GM23338 (cell line): ENCODE results near the gene CEP170B. TPM values are rescaled to one million over a fixed set of nuclear protein-coding genes. Genes with fewer than 3 reads are reported as not detected.

Source experiments
- ATAC-seq: fragments of 200-7000 bp; cut with Tn5 transposase; 3 replicates; pipeline ENCODE4 v1.9.1; 2020
- DNase-seq: peaks from one replicate; pipeline ENCODE4 v3.0.0-alpha.2; 2015; ENCODE audit warnings: low spot score
- H2AFZ ChIP-seq: fragments of 200-600 bp; sonication (generic); 2 replicates; pipeline ENCODE4 v1.8.0; 2016; ENCODE audit warnings: antibody characterized with exemption, mild to moderate bottlenecking, moderate library complexity
- H3F3A ChIP-seq: fragments of 200-600 bp; sonication (generic); replicated peaks from 2 replicates; pipeline ENCODE4 v1.8.0; 2017; ENCODE audit warnings: antibody characterized with exemption, mixed run types, low read depth
- H3K27ac ChIP-seq: fragments of 200-600 bp; sonication (generic); 2 replicates; pipeline ENCODE4 v1.6.1; 2016; ENCODE audit warnings: low read depth
- H3K27me3 ChIP-seq: fragments of 200-600 bp; sonication (generic); 2 replicates; pipeline ENCODE4 v1.8.0; 2016; ENCODE audit warnings: mild to moderate bottlenecking, mixed run types, moderate library complexity; ENCODE audit not compliant: insufficient read depth
- H3K36me3 ChIP-seq: fragments of 200-600 bp; sonication (generic); 2 replicates; pipeline ENCODE4 v1.8.0; 2016; ENCODE audit warnings: mild to moderate bottlenecking; ENCODE audit not compliant: insufficient read depth
- H3K4me1 ChIP-seq: fragments of 200-600 bp; sonication (generic); 2 replicates; pipeline ENCODE4 v1.8.0; 2016; ENCODE audit warnings: mild to moderate bottlenecking, moderate library complexity; ENCODE audit not compliant: insufficient read depth
- H3K4me2 ChIP-seq: fragments of 200-600 bp; sonication (generic); 2 replicates; pipeline ENCODE4 v1.7.1; 2017; ENCODE audit warnings: mixed run types
- H3K4me3 ChIP-seq: fragments of 200-600 bp; sonication (generic); 2 replicates; pipeline ENCODE4 v1.6.1; 2016; ENCODE audit warnings: mixed run types
- H3K79me2 ChIP-seq: fragments of 200-600 bp; sonication (generic); replicated peaks from 2 replicates; pipeline ENCODE4 v1.8.0; 2017; ENCODE audit warnings: mild to moderate bottlenecking; ENCODE audit not compliant: insufficient read depth
- H3K9me2 ChIP-seq: fragments of 200-600 bp; sonication (generic); 2 replicates; pipeline ENCODE4 v1.8.0; 2017; ENCODE audit not compliant: insufficient read depth
- H4K20me1 ChIP-seq: fragments of 200-600 bp; sonication (generic); replicated peaks from 2 replicates; pipeline ENCODE4 v1.8.0; 2017; ENCODE audit warnings: mild to moderate bottlenecking; ENCODE audit not compliant: insufficient read depth
- H3K27ac Mint-ChIP-seq: 2 replicates; pipeline ENCODE4 v1.8.0; 2020; ENCODE audit warnings: inconsistent platforms, mild to moderate bottlenecking, moderate library complexity, mixed read lengths
- H3K27me3 Mint-ChIP-seq: 3 replicates; pipeline ENCODE4 v1.8.0; 2022; ENCODE audit warnings: low read depth, mild to moderate bottlenecking, moderate library complexity, mixed read lengths, inconsistent platforms; ENCODE audit not compliant: insufficient read depth, poor library complexity
- H3K36me3 Mint-ChIP-seq: 3 replicates; pipeline ENCODE4 v1.8.0; 2021; ENCODE audit warnings: low read depth, mild to moderate bottlenecking, inconsistent platforms, moderate library complexity, mixed read lengths
- H3K4me1 Mint-ChIP-seq: 3 replicates; pipeline ENCODE4 v1.8.0; 2020; ENCODE audit warnings: mild to moderate bottlenecking, inconsistent platforms, mixed read lengths
- H3K4me3 Mint-ChIP-seq: 3 replicates; pipeline ENCODE4 v1.8.0; 2021; ENCODE audit warnings: moderate library complexity, mild to moderate bottlenecking, inconsistent platforms, mixed read lengths
- H3K9me3 Mint-ChIP-seq: 3 replicates; pipeline ENCODE4 v1.8.0; 2020; ENCODE audit warnings: moderate library complexity, mild to moderate bottlenecking, inconsistent platforms, mixed read lengths
- CREB1 ChIP-seq: fragments of 250-450 bp; sonication (Bioruptor Pico); IDR thresholded peaks from 2 replicates; pipeline ENCODE4 v1.5.0; 2020; ENCODE audit warnings: low read depth, mild to moderate bottlenecking, moderate library complexity
- EZH2 ChIP-seq: fragments of 200-600 bp; sonication (generic); IDR thresholded peaks from one replicate; pipeline ENCODE4 v1.8.0; 2017; ENCODE audit warnings: antibody characterized with exemption, mild to moderate bottlenecking, low read depth; ENCODE audit not compliant: unreplicated experiment
- EZH2phosphoT487 ChIP-seq: fragments of 200-600 bp; sonication (generic); IDR thresholded peaks from one replicate; pipeline ENCODE4 v1.8.1; 2018; ENCODE audit warnings: antibody characterized with exemption; ENCODE audit not compliant: unreplicated experiment
- JUNB ChIP-seq: IDR thresholded peaks from one replicate; pipeline ENCODE4 v1.6.1; 2016; ENCODE audit warnings: antibody characterized with exemption; ENCODE audit not compliant: unreplicated experiment
- NANOG ChIP-seq: IDR thresholded peaks from 2 replicates; pipeline ENCODE4 v1.6.1; 2016; ENCODE audit warnings: antibody characterized with exemption, borderline replicate concordance
- POLR2AphosphoS5 ChIP-seq: IDR thresholded peaks from 2 replicates; pipeline ENCODE4 v1.6.1; 2016; ENCODE audit warnings: antibody characterized with exemption, low read depth
- STAT1 ChIP-seq: IDR thresholded peaks from one replicate; pipeline ENCODE4 v1.6.1; 2016; ENCODE audit warnings: antibody characterized with exemption; ENCODE audit not compliant: unreplicated experiment
- ZNF114 ChIP-seq: fragments of 250-450 bp; sonication (Bioruptor Pico); IDR thresholded peaks from 2 replicates; pipeline ENCODE4 v1.5.0; 2020; ENCODE audit warnings: mild to moderate bottlenecking, moderate library complexity
- ZNF331 ChIP-seq: fragments of 250-450 bp; sonication (Bioruptor Pico); IDR thresholded peaks from 2 replicates; pipeline ENCODE4 v1.5.0; 2020; ENCODE audit warnings: low read depth, mild to moderate bottlenecking, moderate library complexity
- polyA plus RNA-seq: library from polyadenylated mRNA; unstranded; fragments of >200 nt; fragmentation: Nextera tagmentation; extraction: Ambion mirVana; gene quantifications from 2 replicates; pipeline ENCODE4 v1.2.1, GENCODE V29; 2016
- total RNA-seq: library from RNA; depleted of rRNA; stranded (reverse); fragments of >200 nt; shearing (Covaris generic); gene quantifications from 2 replicates; pipeline ENCODE4 v1.2.3, GENCODE V29; 2014
- TF ChIP-seq, protein P1 (sequence below): IDR thresholded peaks from 2 replicates; pipeline ENCODE4 v1.6.1; 2016; ENCODE audit warnings: antibody characterized with exemption
- TF ChIP-seq, protein P2 (sequence below): fragments of 250-450 bp; sonication (Bioruptor Pico); IDR thresholded peaks from 2 replicates; pipeline ENCODE4 v1.5.0; 2020; ENCODE audit warnings: mild to moderate bottlenecking, moderate library complexity
- TF ChIP-seq, protein P3 (sequence below), 2 experiments: fragments of 200-600 bp in 1 of 2; sonication (generic) in 1 of 2; conservative IDR thresholded peaks; 2 replicates each; pipeline versions ENCODE4 v1.5.1 to v1.6.1; 2016 to 2017; ENCODE audit warnings: antibody characterized with exemption in 2 of 2, low read depth in 2 of 2, mild to moderate bottlenecking in 2 of 2, moderate library complexity in 1 of 2
- TF ChIP-seq, protein P4 (sequence below): IDR thresholded peaks from one replicate; pipeline ENCODE4 v1.6.1; 2018; ENCODE audit warnings: antibody characterized with exemption; ENCODE audit not compliant: unreplicated experiment

CEP170B gene
- total and polyA plus RNA-seq, 2 experiments from 2014 or later, result 4.6 to 37.1 TPM

DNA sequence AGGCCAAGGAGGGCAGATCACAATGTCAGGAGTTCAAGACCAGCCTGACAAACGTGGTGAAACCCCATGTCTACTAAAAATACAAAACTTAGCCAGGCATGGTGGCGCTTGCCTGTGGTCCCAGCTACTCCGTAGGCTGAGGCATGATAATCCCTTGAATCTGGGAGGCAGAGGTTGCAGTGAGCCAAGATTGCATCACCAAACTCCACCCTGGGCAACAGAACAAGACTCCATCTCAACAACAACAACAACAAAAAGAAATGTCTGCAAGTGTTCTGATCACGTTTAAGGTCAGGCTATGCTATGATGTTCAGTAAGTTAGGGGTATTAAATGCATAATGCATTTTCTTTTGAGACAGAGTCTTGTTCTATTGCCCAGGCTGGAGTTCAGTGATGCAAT lies 52.9 kb downstream of the CEP170B start:
- Histone ChIP-seq H3K79me2 (no peaks in the 10 kb centered on the region), H4K20me1 (no peaks in the 10 kb centered on the region), H3K4me1 (no peaks in the 10 kb centered on the region), H3K27ac (no peak overlapping the region), H3K9me2 (no peaks in the 10 kb centered on the region), H3K27me3 (no peaks in the 10 kb centered on the region), H3K4me3 (no peak overlapping the region), H2AFZ (no peak overlapping the region), H3K36me3 (no peaks in the 10 kb centered on the region), H3K4me2 (no peak overlapping the region), H3F3A (no peaks in the 10 kb centered on the region)
- Mint-ChIP-seq H3K4me3 (no peak overlapping the region), H3K27me3 (peaks cover 7% of the 10 kb centered on the region), H3K36me3 (no peaks in the 10 kb centered on the region), H3K9me3 (no peaks in the 10 kb centered on the region), H3K27ac (no peak overlapping the region), H3K4me1 (peaks cover 3% of the 10 kb centered on the region)
- no peak for TF ChIP-seq JUNB
- TF ChIP-seq, protein P1, sequence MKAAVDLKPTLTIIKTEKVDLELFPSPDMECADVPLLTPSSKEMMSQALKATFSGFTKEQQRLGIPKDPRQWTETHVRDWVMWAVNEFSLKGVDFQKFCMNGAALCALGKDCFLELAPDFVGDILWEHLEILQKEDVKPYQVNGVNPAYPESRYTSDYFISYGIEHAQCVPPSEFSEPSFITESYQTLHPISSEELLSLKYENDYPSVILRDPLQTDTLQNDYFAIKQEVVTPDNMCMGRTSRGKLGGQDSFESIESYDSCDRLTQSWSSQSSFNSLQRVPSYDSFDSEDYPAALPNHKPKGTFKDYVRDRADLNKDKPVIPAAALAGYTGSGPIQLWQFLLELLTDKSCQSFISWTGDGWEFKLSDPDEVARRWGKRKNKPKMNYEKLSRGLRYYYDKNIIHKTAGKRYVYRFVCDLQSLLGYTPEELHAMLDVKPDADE, result no peak
- no peak for TF ChIP-seq ZNF331 (CRISPR knock-in tag)
- TF ChIP-seq CREB1 (CRISPR knock-in tag), result no peak
- TF ChIP-seq, protein P2, sequence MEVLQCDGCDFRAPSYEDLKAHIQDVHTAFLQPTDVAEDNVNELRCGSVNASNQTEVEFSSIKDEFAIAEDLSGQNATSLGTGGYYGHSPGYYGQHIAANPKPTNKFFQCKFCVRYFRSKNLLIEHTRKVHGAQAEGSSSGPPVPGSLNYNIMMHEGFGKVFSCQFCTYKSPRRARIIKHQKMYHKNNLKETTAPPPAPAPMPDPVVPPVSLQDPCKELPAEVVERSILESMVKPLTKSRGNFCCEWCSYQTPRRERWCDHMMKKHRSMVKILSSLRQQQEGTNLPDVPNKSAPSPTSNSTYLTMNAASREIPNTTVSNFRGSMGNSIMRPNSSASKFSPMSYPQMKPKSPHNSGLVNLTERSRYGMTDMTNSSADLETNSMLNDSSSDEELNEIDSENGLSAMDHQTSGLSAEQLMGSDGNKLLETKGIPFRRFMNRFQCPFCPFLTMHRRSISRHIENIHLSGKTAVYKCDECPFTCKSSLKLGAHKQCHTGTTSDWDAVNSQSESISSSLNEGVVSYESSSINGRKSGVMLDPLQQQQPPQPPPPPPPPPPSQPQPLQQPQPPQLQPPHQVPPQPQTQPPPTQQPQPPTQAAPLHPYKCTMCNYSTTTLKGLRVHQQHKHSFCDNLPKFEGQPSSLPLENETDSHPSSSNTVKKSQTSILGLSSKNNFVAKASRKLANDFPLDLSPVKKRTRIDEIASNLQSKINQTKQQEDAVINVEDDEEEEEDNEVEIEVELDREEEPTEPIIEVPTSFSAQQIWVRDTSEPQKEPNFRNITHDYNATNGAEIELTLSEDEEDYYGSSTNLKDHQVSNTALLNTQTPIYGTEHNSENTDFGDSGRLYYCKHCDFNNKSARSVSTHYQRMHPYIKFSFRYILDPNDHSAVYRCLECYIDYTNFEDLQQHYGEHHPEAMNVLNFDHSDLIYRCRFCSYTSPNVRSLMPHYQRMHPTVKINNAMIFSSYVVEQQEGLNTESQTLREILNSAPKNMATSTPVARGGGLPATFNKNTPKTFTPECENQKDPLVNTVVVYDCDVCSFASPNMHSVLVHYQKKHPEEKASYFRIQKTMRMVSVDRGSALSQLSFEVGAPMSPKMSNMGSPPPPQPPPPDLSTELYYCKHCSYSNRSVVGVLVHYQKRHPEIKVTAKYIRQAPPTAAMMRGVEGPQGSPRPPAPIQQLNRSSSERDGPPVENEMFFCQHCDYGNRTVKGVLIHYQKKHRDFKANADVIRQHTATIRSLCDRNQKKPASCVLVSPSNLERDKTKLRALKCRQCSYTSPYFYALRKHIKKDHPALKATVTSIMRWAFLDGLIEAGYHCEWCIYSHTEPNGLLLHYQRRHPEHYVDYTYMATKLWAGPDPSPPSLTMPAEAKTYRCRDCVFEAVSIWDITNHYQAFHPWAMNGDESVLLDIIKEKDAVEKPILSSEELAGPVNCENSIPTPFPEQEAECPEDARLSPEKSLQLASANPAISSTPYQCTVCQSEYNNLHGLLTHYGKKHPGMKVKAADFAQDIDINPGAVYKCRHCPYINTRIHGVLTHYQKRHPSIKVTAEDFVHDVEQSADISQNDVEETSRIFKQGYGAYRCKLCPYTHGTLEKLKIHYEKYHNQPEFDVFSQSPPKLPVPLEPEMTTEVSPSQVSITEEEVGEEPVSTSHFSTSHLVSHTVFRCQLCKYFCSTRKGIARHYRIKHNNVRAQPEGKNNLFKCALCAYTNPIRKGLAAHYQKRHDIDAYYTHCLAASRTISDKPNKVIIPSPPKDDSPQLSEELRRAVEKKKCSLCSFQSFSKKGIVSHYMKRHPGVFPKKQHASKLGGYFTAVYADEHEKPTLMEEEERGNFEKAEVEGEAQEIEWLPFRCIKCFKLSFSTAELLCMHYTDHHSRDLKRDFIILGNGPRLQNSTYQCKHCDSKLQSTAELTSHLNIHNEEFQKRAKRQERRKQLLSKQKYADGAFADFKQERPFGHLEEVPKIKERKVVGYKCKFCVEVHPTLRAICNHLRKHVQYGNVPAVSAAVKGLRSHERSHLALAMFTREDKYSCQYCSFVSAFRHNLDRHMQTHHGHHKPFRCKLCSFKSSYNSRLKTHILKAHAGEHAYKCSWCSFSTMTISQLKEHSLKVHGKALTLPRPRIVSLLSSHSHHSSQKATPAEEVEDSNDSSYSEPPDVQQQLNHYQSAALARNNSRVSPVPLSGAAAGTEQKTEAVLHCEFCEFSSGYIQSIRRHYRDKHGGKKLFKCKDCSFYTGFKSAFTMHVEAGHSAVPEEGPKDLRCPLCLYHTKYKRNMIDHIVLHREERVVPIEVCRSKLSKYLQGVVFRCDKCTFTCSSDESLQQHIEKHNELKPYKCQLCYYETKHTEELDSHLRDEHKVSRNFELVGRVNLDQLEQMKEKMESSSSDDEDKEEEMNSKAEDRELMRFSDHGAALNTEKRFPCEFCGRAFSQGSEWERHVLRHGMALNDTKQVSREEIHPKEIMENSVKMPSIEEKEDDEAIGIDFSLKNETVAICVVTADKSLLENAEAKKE (CRISPR knock-in tag), result no peak
- TF ChIP-seq, protein P3, sequence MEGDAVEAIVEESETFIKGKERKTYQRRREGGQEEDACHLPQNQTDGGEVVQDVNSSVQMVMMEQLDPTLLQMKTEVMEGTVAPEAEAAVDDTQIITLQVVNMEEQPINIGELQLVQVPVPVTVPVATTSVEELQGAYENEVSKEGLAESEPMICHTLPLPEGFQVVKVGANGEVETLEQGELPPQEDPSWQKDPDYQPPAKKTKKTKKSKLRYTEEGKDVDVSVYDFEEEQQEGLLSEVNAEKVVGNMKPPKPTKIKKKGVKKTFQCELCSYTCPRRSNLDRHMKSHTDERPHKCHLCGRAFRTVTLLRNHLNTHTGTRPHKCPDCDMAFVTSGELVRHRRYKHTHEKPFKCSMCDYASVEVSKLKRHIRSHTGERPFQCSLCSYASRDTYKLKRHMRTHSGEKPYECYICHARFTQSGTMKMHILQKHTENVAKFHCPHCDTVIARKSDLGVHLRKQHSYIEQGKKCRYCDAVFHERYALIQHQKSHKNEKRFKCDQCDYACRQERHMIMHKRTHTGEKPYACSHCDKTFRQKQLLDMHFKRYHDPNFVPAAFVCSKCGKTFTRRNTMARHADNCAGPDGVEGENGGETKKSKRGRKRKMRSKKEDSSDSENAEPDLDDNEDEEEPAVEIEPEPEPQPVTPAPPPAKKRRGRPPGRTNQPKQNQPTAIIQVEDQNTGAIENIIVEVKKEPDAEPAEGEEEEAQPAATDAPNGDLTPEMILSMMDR (conservative IDR thresholded peaks at IDR 0.05; ENCODE audit: low read depth in 2 of 2), result no peak
- no peak for TF ChIP-seq STAT1
- no peak for TF ChIP-seq NANOG
- TF ChIP-seq POLR2AphosphoS5, result no peak
- TF ChIP-seq, protein P4, sequence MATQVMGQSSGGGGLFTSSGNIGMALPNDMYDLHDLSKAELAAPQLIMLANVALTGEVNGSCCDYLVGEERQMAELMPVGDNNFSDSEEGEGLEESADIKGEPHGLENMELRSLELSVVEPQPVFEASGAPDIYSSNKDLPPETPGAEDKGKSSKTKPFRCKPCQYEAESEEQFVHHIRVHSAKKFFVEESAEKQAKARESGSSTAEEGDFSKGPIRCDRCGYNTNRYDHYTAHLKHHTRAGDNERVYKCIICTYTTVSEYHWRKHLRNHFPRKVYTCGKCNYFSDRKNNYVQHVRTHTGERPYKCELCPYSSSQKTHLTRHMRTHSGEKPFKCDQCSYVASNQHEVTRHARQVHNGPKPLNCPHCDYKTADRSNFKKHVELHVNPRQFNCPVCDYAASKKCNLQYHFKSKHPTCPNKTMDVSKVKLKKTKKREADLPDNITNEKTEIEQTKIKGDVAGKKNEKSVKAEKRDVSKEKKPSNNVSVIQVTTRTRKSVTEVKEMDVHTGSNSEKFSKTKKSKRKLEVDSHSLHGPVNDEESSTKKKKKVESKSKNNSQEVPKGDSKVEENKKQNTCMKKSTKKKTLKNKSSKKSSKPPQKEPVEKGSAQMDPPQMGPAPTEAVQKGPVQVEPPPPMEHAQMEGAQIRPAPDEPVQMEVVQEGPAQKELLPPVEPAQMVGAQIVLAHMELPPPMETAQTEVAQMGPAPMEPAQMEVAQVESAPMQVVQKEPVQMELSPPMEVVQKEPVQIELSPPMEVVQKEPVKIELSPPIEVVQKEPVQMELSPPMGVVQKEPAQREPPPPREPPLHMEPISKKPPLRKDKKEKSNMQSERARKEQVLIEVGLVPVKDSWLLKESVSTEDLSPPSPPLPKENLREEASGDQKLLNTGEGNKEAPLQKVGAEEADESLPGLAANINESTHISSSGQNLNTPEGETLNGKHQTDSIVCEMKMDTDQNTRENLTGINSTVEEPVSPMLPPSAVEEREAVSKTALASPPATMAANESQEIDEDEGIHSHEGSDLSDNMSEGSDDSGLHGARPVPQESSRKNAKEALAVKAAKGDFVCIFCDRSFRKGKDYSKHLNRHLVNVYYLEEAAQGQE, result no peak
- TF ChIP-seq EZH2, result no peak
- no peak for TF ChIP-seq EZH2phosphoT487
- no peak for TF ChIP-seq ZNF114 (CRISPR knock-in tag)
- ATAC-seq, result no peak
- DNase-seq, result no peak
